ENCODE measurements around the gene ENTHD1.

Gene ENTHD1

GRCh38 chr22:39901565-39902146, 8.1 kb upstream of the ENTHD1 start:
- TF ChIP-seq CTCF (IDR thresholded peaks at IDR 0.05; ENCODE audit: low read depth, low read length) (no peak), EZH2phosphoT487 (IDR thresholded peaks at IDR 0.05; ENCODE audit: low read depth) (no peak)
- Histone ChIP-seq H3K9me3 (ENCODE audit: insufficient read depth, low read length) (no peaks in the 10 kb centered on the region), H3K4me2 (ENCODE audit: low read length) (peak overlapping the region; percentile 67; the same call in 1 of the 2 replicates), H2AFZ (ENCODE audit: low read depth, low read length) (no peak overlapping the region), H4K20me1 (ENCODE audit: insufficient read depth, low read length) (no peaks in the 10 kb centered on the region), H3K27me3 (ENCODE audit: low read depth, low read length) (peaks cover 10% of the 10 kb centered on the region), H3K27ac (ENCODE audit: low read length) (no peak overlapping the region), H3K9ac (ENCODE audit: low read length) (no peak overlapping the region), H3K4me1 (ENCODE audit: low read length) (peaks cover 35% of the 10 kb centered on the region), H3K4me3 (ENCODE audit: low read length) (no peak overlapping the region), H3K36me3 (replicated peaks; ENCODE audit: low read depth, low read length) (no peaks in the 10 kb centered on the region), H3K79me2 (ENCODE audit: low read length) (no peaks in the 10 kb centered on the region)

GRCh38 chr22:39900306-39901227, 7.0 kb upstream of the ENTHD1 start, which contains the start of gene GRAP2:
TSS of gene GRAP2 (plus strand) at chr22:39901084. CDS start at chr22:39947107, 46,023 bp downstream.
- Histone ChIP-seq H3K27me3 (ENCODE audit: low read depth, low read length) (peaks cover 2% of the 10 kb centered on the region; the same call in 1 of the 2 replicates), H3K36me3 (replicated peaks; ENCODE audit: low read depth, low read length) (no peaks in the 10 kb centered on the region), H3K4me1 (ENCODE audit: low read length) (peaks cover 35% of the 10 kb centered on the region), H3K9ac (ENCODE audit: low read length) (0 out of 2 replicates have a peak within 1 kb of the TSS, but pooled peaks have one; percentile 0), H4K20me1 (ENCODE audit: insufficient read depth, low read length) (no peaks in the 10 kb centered on the region), H3K27ac (ENCODE audit: low read length) (peak within 1 kb of the TSS; percentile 29), H2AFZ (ENCODE audit: low read depth, low read length) (peak within 1 kb of the TSS; percentile 32; the same call in 1 of the 2 replicates), H3K9me3 (ENCODE audit: insufficient read depth, low read length) (no peaks in the 10 kb centered on the region), H3K4me2 (ENCODE audit: low read length) (peak within 1 kb of the TSS; percentile 67), H3K4me3 (ENCODE audit: low read length) (peak within 1 kb of the TSS; percentile 26), H3K79me2 (ENCODE audit: low read length) (no peaks in the 10 kb centered on the region)
- TF ChIP-seq EZH2phosphoT487 (IDR thresholded peaks at IDR 0.05; ENCODE audit: low read depth) (no peak), CTCF (IDR thresholded peaks at IDR 0.05; ENCODE audit: low read depth, low read length) (no peak)

GRCh38 chr22:39898997-39899396, 5.4 kb upstream of the ENTHD1 start:
- Histone ChIP-seq H3K79me2 (ENCODE audit: low read length) (no peaks in the 10 kb centered on the region), H3K27ac (ENCODE audit: low read length) (peak overlapping the region; percentile 48), H3K27me3 (ENCODE audit: low read depth, low read length) (peaks cover 6% of the 10 kb centered on the region), H3K4me1 (ENCODE audit: low read length) (peaks cover 35% of the 10 kb centered on the region), H3K9me3 (ENCODE audit: insufficient read depth, low read length) (no peaks in the 10 kb centered on the region), H3K4me2 (ENCODE audit: low read length) (peak overlapping the region; percentile 83), H3K36me3 (replicated peaks; ENCODE audit: low read depth, low read length) (no peaks in the 10 kb centered on the region), H3K9ac (ENCODE audit: low read length) (peak overlapping the region; percentile 34), H4K20me1 (ENCODE audit: insufficient read depth, low read length) (no peaks in the 10 kb centered on the region), H3K4me3 (ENCODE audit: low read length) (peak overlapping the region; percentile 40), H2AFZ (ENCODE audit: low read depth, low read length) (peak overlapping the region; percentile 43; the same call in 1 of the 2 replicates)
- TF ChIP-seq CTCF (IDR thresholded peaks at IDR 0.05; ENCODE audit: low read depth, low read length) = no peak
- TF ChIP-seq EZH2phosphoT487 (IDR thresholded peaks at IDR 0.05; ENCODE audit: low read depth) = no peak

- Histone ChIP-seq H3K36me3 (replicated peaks; ENCODE audit: low read depth, low read length) (no peaks in the 10 kb centered on the region), H2AFZ (ENCODE audit: low read depth, low read length) (no peak overlapping the region), H3K27me3 (ENCODE audit: low read depth, low read length) (peaks cover 6% of the 10 kb centered on the region), H3K9me3 (ENCODE audit: insufficient read depth, low read length) (no peaks in the 10 kb centered on the region), H3K79me2 (ENCODE audit: low read length) (no peaks in the 10 kb centered on the region), H3K4me3 (ENCODE audit: low read length) (no peak overlapping the region), H3K4me1 (ENCODE audit: low read length) (peaks cover 35% of the 10 kb centered on the region), H3K9ac (ENCODE audit: low read length) (no peak overlapping the region), H4K20me1 (ENCODE audit: insufficient read depth, low read length) (no peaks in the 10 kb centered on the region), H3K4me2 (ENCODE audit: low read length) (no peak overlapping the region), H3K27ac (ENCODE audit: low read length) (no peak overlapping the region)
- TF ChIP-seq EZH2phosphoT487 (IDR thresholded peaks at IDR 0.05; ENCODE audit: low read depth) (no peak), CTCF (IDR thresholded peaks at IDR 0.05; ENCODE audit: low read depth, low read length) (no peak)
Observed at GRCh38 chr22:39897841-39898240, 4.3 kb upstream of the ENTHD1 start.

Data from OCI-LY3 (cell line).